HG03060 (cell line): ENCODE results near the gene FBXO48.
"Not testable (repeated sequence)": the region's sequence is repeated elsewhere in the genome, so short reads cannot be mapped to it uniquely, and the experiment has no call there.

ENCODE experiments used
- ATAC-seq: cut with Tn5 transposase; IDR thresholded peaks from one replicate; pipeline ENCODE4 v1.9.1; 2021; ENCODE audit warnings: low read depth, moderate number of reproducible peaks; ENCODE audit not compliant: unreplicated experiment

FBXO48 gene

GRCh38 chr2:68472796-68473414, 5.8 kb upstream of the FBXO48 start:
- no peak for ATAC-seq

DNA sequence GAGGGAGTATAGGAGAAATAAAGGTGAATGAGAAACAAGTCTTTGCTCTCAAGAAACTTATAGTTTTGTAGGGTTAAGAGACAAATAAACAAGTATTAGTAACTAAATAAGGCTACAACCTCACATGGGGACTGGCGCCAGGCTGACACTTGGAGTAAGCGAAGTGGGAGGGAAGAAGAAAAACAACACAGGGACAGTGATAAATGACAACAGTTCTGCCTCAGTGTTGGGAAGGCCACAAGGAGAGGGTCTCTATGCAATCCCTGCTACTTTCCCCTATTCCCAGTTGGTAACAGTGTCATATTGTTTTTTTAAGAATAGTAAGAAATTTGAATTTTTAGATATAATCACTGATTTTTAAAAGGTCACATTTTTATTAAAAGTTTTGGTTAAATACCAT, 4.3 kb upstream of the FBXO48 start:
- no peak for ATAC-seq

DNA sequence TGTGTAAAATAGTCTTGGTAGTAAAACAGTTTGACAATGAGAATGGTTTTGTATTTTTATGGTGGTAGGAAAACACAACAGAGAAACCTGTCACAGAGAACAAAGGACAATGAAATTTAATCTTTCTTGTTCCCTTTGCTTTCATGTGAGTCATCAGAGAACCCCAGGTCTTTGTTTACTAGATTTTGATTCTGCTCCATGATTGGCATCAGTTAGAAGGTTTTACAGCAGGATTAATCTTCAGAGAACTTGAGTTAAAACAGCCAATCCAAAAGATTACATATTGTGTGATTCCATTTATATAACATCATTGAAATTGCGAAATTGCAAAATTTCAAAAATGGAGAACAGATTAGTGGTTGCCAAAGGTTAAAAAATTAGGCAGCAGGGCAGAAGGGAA, 2.8 kb upstream of the FBXO48 start:
- ATAC-seq: no peak

GRCh38 chr2:68468801-68469200, 1.7 kb upstream of the FBXO48 start:
- ATAC-seq: no peak

DNA sequence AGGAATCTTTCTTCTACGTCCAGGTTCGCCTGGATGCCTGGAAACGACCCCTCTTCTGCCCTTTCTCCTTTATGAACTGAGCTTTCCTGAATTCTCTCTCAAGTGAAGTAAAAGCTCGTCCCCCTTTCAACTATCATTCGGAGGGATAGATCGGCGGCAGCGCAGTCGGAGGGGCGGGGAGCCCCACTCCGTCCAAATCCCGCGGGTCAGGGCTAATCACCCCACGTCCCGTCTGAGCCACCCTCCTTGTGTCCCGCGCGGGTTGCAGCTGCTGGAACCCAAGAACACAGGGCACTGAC, 367 bp downstream of the FBXO48 start:
- ATAC-seq: no peak

- ATAC-seq: no peak
Observed at GRCh38 chr2:68466361-68466777, 725 bp downstream of the FBXO48 start.

- ATAC-seq: no peak
Observed at GRCh38 chr2:68465081-68465916, 1.8 kb downstream of the FBXO48 start.

DNA sequence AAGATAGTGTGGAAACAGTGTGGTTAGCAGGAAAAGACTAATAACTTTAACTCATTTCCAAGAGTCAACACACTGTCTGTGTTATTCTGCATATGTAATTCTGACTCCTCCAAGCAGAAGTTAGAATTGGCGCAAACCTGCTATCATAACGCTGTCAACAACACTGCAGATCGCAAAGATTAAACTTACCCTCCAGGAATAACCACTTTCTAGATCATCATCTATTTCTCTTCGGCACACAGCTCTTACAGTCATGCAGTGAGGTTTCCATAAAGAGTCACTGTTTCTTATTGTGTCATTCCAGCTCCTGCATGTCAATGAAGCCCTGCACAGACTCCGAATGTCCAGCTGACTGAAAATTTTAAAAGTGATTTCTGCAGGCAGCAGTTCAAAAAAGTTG, 2.4 kb downstream of the FBXO48 start:
- no peak for ATAC-seq

DNA sequence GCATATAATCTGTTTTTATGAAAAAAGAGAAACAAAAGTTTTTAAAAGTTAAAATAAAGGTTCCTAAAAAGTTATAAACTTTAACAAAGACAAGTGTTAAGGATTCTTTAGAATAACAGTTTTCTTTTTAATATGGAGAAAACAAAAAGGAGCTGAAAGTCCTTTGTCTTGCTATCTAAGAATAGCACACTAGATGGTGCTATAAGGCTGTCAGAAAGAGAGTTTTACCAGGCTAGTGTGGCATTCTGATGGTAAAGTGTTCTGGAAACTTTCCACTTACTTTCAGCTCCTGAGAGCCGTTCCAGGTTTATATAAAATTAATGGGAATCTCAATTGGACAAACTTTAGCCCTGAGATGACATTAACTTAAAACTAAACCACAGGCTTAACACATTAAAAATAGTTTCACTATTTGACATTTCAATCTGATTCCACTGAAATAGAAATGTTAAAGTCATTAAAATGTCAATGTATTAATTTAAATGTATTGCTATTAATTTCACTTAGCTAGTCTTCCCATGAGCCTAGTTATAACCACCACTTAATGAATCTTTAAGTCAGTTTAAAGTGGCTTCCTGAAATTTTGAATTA, 3.7 kb downstream of the FBXO48 start:
- no peak for ATAC-seq

DNA sequence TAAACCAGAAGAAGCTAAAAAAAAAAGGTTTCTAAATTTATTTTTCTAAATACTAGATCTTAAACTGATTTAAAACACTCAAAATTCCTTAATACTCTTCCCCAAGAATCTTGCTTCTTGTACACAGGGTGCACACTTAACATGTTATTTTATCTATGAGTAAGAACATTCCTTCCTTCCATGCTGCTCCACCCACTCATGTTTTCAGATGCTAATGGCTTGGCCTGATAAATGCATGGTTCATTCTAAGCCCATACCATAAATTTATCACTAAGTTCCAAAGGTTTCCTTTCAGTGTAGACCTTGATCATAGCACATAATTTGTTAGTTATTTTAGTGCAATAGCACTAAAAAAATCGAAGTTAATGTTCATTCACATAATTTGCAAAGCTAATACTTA, 8.1 kb downstream of the FBXO48 start:
- ATAC-seq: no peak

GRCh38 chr2:68456198-68456597, 10.9 kb downstream of the FBXO48 start:
- ATAC-seq: no peak

- no peak for ATAC-seq
Observed at GRCh38 chr2:68454719-68455118, 12.4 kb downstream of the FBXO48 start.

GRCh38 chr2:68453761-68454360, 13.2 kb downstream of the FBXO48 start:
- ATAC-seq: no peak

DNA sequence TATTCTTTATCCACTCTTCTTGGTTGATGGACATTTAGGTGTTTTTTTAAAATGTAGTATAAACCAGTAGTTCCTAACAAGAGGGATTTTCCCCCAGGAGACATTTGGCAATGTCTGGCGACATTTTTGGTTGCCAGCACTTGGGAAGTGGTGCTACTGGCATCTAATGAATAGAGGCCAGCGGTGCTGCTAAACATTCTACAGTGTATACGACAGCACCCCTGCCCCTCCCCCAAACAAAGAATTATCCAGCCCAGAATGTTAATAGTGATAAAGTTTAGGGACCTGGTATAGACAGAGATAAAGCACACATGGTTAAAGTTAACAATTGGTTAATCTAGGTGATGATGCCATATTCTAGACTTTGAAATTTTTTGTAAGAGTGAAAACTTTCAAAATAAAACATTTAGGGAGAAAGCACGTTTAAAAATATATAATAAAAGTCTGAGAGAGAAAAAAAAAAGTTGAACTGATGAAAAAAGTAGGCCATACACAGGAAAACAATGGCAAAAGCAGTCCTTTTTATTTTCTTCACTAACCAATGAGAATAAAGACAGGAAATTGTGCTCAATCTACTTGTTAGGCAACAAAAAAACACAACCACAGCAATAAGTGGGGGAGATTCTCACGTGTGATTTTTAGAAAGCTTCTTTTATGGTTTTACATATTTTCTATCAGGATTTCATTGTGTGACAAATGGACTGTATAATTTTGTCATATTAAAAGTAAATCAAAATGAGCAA, 14.8 kb downstream of the FBXO48 start:
- no peak for ATAC-seq

- no peak for ATAC-seq
Observed at GRCh38 chr2:68448671-68449653, 18.1 kb downstream of the FBXO48 start.

- no peak for ATAC-seq
Observed at GRCh38 chr2:68447118-68447517, 20.0 kb downstream of the FBXO48 start.

DNA sequence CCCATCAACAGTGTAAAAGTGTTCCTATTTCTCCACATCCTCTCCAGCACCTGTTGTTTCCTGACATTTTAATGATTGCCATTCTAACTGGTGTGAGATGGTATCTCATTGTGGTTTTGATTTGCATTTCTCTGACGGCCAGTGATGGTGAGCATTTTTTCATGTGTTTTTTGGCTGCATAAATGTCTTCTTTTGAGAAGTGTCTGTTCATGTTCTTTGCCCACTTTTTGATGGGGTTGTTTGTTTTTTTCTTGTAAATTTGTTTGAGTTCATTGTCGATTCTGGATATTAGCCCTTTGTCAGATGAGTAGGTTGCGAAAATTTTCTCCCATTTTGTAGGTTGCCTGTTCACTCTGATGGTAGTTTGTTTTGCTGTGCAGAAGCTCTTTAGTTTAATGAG, 20.7 kb downstream of the FBXO48 start:
- not testable (repeated sequence) for ATAC-seq

DNA sequence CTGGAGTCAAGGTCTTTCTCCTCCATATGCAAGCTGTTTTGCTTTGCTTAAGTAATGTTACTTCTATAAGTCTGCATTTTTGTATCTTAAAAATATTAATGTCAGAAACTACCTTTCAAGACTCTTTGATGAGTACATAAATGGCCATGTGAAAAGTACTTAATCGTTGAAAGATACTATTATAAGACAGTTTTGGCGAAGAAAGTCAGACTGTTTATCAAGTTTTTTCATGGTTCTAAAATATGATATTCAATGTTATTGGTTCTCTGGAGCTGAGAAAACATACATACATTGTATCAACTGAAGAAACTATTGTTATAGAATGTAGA, 25.1 kb downstream of the FBXO48 start:
- no peak for ATAC-seq

GRCh38 chr2:68441179-68441993, 25.7 kb downstream of the FBXO48 start:
- peak; percentile 99 for ATAC-seq
